Type B pancreatic cell (in vitro differentiated cells): ENCODE results near the gene NUP85. TPM values are rescaled to one million over a fixed set of nuclear protein-coding genes. Genes with fewer than 3 reads are reported as not detected.
A peak's percentile ranks its signal among the peaks of the same experiment; 100 is the strongest.

Source experiments
- DNase-seq: peaks from one replicate; pipeline ENCODE4 v3.0.0; 2021; ENCODE audit warnings: mixed read lengths; ENCODE audit not compliant: unreplicated experiment; ENCODE audit errors: extremely low spot score
- H3K27ac Mint-ChIP-seq: 2 replicates; pipeline ENCODE4 v1.8.0; 2021; ENCODE audit warnings: mild to moderate bottlenecking, mixed read lengths
- H3K27me3 Mint-ChIP-seq: 2 replicates; pipeline ENCODE4 v1.8.0; 2021; ENCODE audit warnings: mixed read lengths
- H3K36me3 Mint-ChIP-seq: 2 replicates; pipeline ENCODE4 v1.8.0; 2021; ENCODE audit warnings: mixed read lengths
- H3K4me1 Mint-ChIP-seq: one replicate; pipeline ENCODE4 v1.8.0; 2021; ENCODE audit warnings: mixed read lengths; ENCODE audit not compliant: unreplicated experiment
- H3K4me3 Mint-ChIP-seq: 2 replicates; pipeline ENCODE4 v1.8.0; 2021; ENCODE audit warnings: mild to moderate bottlenecking, mixed read lengths
- H3K9me3 Mint-ChIP-seq: 2 replicates; pipeline ENCODE4 v1.8.0; 2021; ENCODE audit warnings: mixed read lengths
- total RNA-seq: library from RNA; stranded (reverse); gene quantifications from 2 replicates; pipeline ENCODE4 v1.2.1, GENCODE V29; 2021; ENCODE audit warnings: low replicate concordance
- TF ChIP-seq, protein P1 (sequence below): fragments of 200-600 bp; sonication (generic); conservative IDR thresholded peaks from 2 replicates; pipeline ENCODE4 v1.5.0; 2021; ENCODE audit warnings: antibody characterized with exemption, mild to moderate bottlenecking

Gene NUP85
- total RNA-seq, 1 donor from 2014 or later, result 84.1 TPM

DNA sequence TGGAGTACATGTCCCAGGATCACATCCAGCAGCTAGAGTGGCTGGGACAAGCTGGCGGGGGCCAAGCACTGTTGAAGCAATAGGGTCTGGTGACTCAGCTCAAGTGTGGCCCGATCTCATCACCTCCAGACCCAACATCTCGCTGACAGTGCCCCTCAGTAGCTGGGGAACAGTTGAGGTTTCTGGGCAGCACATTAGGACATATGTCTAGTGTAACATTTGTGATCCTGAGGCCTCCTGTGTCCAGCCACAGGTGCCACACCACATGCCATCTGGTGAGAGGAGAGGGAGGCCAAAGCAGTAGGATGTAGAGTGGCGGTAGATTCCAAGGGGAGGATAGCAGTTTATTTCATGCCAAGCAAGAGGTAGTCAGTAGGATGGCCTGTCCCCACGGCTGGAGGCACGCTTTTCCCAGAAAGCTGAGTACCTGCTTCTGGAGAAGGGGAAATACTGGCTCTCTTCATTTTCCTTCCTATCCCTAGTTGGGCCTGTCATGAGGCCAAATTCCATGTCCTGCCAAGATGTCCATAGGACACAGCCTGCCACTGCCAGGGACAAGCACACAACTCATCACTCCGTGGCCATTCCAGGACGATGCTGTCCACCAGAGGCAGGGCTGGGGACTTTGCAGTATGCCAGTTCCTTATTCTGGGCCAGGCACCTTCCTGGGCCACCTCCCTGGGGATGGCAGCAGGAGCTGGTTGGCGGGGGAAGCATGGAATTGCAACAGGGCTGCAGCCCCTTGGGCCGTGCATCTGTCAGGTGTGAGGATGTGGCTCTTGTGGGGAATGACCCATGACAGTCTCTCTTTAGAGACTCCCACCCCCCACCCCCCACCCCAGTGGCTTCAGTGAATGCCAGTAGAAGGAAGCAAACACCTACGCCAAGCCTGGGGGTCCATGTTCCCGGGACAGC, 31.9 kb downstream of the NUP85 start:
- Mint-ChIP-seq H3K9me3 (no peaks in the 10 kb centered on the region), H3K4me1 (peaks cover 5% of the 10 kb centered on the region), H3K36me3 (peaks cover 16% of the 10 kb centered on the region), H3K27me3 (no peaks in the 10 kb centered on the region), H3K27ac (no peak overlapping the region), H3K4me3 (no peak overlapping the region)
- no peak for DNase-seq
- TF ChIP-seq, protein P1, sequence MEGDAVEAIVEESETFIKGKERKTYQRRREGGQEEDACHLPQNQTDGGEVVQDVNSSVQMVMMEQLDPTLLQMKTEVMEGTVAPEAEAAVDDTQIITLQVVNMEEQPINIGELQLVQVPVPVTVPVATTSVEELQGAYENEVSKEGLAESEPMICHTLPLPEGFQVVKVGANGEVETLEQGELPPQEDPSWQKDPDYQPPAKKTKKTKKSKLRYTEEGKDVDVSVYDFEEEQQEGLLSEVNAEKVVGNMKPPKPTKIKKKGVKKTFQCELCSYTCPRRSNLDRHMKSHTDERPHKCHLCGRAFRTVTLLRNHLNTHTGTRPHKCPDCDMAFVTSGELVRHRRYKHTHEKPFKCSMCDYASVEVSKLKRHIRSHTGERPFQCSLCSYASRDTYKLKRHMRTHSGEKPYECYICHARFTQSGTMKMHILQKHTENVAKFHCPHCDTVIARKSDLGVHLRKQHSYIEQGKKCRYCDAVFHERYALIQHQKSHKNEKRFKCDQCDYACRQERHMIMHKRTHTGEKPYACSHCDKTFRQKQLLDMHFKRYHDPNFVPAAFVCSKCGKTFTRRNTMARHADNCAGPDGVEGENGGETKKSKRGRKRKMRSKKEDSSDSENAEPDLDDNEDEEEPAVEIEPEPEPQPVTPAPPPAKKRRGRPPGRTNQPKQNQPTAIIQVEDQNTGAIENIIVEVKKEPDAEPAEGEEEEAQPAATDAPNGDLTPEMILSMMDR, result no peak

DNA sequence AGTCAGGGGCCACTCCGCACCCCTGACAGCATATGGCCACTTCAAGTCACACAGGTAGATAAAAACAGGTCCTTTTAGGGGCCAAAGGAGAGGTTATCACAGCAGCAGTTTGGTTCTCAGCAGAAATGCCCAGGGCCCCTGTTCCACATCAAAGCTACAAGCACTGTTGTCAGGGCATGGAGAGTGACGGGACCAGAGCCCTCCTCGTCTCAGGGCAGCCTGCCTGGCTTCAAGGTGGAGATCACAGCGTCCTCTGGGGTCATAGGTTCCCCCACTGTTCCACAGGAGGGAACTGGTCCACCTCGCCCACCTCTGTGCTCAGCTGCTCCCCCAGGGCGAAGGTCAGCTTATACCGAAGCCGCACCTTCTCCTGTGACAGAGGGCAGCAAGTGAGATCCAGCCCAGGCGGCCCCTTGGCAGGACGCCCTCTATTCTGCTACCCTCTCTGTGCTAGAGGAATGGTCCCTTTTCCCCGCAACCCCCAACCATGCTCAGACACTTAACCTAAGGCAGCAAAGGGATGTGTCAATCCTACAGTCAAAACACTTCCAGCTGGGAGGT, 32.6 kb downstream of the NUP85 start:
- no peak for DNase-seq

DNA sequence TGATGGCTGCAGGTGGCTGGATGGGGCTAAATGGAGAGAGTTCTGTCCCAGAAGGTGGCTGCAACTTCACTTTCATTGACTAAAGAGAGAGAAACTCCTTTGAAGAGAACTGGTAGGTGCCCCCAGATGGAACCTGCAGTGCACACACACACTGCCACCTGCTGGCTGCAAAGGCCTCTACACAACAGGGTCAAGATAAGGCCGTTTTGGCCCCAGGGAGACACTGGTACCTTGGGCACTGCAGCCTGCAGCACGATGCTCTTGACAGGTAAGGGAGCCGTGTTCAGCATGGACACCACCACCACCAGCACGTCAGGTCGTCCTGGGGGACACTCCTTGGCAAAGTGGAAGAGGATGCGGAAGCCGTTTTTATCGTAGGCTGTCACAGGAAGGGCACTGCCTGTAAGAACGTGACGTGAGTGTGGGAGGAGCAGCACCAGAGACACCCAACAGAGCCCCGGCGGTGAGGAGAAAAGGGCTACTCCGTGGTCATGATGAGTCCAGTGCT, 33.3 kb downstream of the NUP85 start:
- Mint-ChIP-seq H3K9me3 (no peaks in the 10 kb centered on the region), H3K4me1 (peaks cover 5% of the 10 kb centered on the region), H3K36me3 (peaks cover 13% of the 10 kb centered on the region), H3K27ac (peak overlapping the region; percentile 89), H3K4me3 (peak overlapping the region; percentile 35), H3K27me3 (no peaks in the 10 kb centered on the region)
- TF ChIP-seq, protein P1, result peak; percentile 91
- no peak for DNase-seq

More for the DNA sequence above, 32.6 kb downstream of the NUP85 start:
- H3K27me3 Mint-ChIP-seq, result no peaks in the 10 kb centered on the region
- H3K4me1 Mint-ChIP-seq, result peaks cover 5% of the 10 kb centered on the region
- H3K4me3 Mint-ChIP-seq, result no peak overlapping the region
- TF ChIP-seq, protein P1, result no peak
- H3K9me3 Mint-ChIP-seq, result no peaks in the 10 kb centered on the region
- H3K36me3 Mint-ChIP-seq, result peaks cover 13% of the 10 kb centered on the region
- no peak overlapping the region for H3K27ac Mint-ChIP-seq

DNA sequence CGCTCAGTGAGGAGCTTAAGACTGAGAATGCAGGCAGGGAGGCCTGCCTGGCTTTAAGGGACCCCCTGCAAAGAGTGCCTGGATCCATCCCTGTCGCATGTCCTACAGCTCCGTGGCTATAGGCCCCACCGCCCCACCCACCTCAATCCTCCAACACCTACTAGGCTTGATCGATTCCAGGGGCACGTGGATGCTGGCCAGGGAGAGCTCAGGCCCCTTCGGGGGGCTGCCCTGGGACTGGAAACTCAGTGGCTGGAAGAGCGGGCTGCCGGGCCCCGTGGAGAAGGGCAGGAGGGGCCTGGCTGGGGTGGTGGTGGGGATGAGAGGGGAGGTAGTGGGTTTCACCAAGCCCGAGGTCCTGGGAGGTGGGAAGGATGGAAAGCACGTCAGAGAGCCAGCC, 33.7 kb downstream of the NUP85 start:
- TF ChIP-seq, protein P1, result no peak

DNA sequence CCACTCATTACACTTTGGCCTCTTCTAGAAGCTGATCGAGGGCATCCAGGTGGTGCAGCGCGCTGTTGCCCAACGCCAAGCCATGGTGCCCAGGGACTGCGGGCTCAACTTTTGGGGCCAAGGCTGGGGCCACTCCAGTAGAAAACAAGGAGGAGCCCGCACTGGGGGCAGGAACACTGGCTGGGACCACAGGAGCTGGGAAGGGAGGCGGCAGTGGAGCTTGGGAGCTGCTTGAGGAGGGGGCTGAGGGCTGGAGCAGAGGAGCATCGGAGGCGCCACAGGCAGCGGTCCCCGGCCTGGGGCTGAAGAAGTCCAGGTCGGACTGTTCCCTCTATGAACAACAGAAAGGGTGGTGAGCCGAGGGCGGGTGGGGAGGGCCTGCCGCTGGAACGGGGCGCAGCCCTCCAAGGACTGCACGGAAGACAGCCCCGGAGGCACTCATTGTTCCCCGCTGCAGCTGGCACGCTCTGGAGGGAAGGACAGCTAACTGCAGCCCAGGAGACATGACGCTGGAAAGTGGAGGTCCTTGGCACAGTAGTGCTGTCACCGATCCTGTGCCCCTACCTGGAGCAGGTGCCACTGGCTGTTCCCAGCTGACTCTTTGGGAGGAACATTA, 34.4 kb downstream of the NUP85 start:
- TF ChIP-seq, protein P1, result no peak
- H3K4me1 Mint-ChIP-seq, result peaks cover 5% of the 10 kb centered on the region
- H3K27me3 Mint-ChIP-seq, result no peaks in the 10 kb centered on the region
- no peak overlapping the region for H3K4me3 Mint-ChIP-seq
- H3K9me3 Mint-ChIP-seq, result no peaks in the 10 kb centered on the region
- peaks cover 10% of the 10 kb centered on the region for H3K36me3 Mint-ChIP-seq
- DNase-seq, result no peak
- H3K27ac Mint-ChIP-seq, result peak overlapping the region; percentile 70

More for the DNA sequence above, 33.7 kb downstream of the NUP85 start:
- H3K27ac Mint-ChIP-seq, result no peak overlapping the region
- peaks cover 5% of the 10 kb centered on the region for H3K4me1 Mint-ChIP-seq
- peaks cover 13% of the 10 kb centered on the region for H3K36me3 Mint-ChIP-seq
- no peaks in the 10 kb centered on the region for H3K27me3 Mint-ChIP-seq
- H3K4me3 Mint-ChIP-seq, result no peak overlapping the region
- H3K9me3 Mint-ChIP-seq, result no peaks in the 10 kb centered on the region
- no peak for DNase-seq
